ENCODE results near the gene CCDC32. TPM values are rescaled to one million over a fixed set of nuclear protein-coding genes. Genes with fewer than 3 reads are reported as not detected.
A peak's percentile ranks its signal among the peaks of the same experiment; 100 is the strongest.

The CCDC32 gene
- polyA plus RNA-seq, 1 donor from 2014 or later, result 131 TPM

DNA sequence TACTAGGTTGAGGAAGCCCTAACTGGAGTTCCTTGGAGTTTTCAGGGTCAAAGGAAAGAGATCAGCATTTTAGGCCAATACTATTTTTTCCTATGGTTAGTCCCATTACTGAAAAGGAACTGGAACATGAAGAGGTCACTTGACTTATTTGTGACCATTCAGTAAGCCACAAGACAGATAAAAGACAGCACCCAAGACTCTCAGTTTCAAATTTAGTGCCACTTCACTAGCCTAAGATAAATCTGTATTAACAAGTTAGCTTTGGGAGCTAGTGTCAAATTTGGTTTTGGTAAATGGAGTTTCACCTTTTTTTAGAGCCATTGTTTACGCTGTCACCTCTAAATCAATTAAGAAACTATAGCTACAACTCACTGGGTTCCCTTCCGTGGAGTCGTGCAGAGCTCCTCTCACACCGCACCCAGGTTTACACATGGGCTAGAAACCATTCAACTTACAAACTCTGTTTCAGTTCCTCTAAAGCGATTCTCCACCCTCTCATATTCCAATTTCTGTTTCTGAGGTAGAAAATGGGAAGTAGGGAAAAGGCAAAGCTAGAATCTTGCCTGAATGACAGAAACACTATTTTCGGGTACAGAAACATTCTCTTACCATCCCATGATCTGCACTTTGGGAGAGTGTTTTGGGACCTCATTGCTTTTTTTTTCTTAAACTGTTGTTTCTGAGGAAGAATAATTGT, 14.4 kb downstream of the CCDC32 start:
- Mint-ChIP-seq H3K9me3 (peaks cover 0 to 2% (median 0%) of the 10 kb centered on the region in 3 donors), H3K4me3 (peak overlapping the region; percentile 57 to 76 (median 67)), H3K27me3 (no peaks in the 10 kb centered on the region), H3K27ac (peak overlapping the region; percentile 67 to 97 (median 69)), H3K36me3 (peaks cover 20% of the 10 kb centered on the region), H3K4me1 (peaks cover 42 to 63% (median 49%) of the 10 kb centered on the region in 3 donors)

DNA sequence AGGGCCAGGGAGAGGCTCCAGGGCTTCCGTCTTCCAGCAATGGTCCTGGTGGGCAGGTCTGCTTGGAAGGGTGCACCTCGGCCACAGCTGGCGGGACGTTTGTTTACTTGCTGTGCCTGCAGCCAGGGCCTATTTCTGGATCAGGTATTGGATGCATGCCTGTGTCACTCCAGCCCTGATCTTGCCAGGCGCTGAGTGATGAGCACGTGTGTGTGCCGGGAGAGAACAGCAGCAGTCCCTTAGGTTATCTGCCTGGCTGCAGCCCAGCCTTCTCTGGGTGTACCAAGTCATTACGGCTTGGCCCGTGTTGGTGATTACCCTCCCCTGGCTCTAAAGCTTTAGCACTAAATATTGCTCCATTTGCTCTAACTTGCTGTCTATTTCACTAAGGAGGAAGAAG, 14.9 kb downstream of the CCDC32 start:
- peaks cover 42 to 65% (median 49%) of the 10 kb centered on the region in 3 donors for H3K4me1 Mint-ChIP-seq
- peak overlapping the region; percentile 67 to 97 (median 69) for H3K27ac Mint-ChIP-seq
- peak overlapping the region; percentile 57 to 76 (median 67) for H3K4me3 Mint-ChIP-seq
- peaks cover 0 to 2% (median 0%) of the 10 kb centered on the region in 3 donors for H3K9me3 Mint-ChIP-seq
- H3K36me3 Mint-ChIP-seq, result peaks cover 16% of the 10 kb centered on the region
- no peaks in the 10 kb centered on the region for H3K27me3 Mint-ChIP-seq

DNA sequence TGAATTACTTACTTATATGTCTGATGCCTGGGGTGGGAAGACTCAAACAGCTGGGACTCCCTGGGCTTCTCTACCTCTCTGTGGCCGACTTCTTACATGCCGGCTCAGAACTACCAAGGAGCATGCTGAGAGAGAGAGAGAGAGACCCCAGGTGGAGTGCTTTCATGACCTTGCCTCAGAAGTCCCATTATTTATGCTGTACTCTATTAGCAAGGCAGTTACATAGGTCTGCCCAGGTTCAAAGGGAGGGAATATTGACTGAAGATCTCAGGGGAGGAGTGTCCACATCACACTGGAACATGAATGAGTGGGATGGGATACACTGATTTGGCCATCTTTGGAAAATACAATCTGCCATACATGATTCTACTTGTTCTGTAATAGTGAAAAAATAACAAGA, 16.2 kb downstream of the CCDC32 start:
- no peak overlapping the region for H3K4me3 Mint-ChIP-seq
- H3K27ac Mint-ChIP-seq, result peak overlapping the region in 2 of 3 donors; percentile 40 to 97
- peaks cover 45 to 65% (median 47%) of the 10 kb centered on the region in 3 donors for H3K4me1 Mint-ChIP-seq
- H3K9me3 Mint-ChIP-seq, result peaks cover 0 to 2% (median 0%) of the 10 kb centered on the region in 3 donors
- peaks cover 18% of the 10 kb centered on the region for H3K36me3 Mint-ChIP-seq
- H3K27me3 Mint-ChIP-seq, result no peaks in the 10 kb centered on the region

DNA sequence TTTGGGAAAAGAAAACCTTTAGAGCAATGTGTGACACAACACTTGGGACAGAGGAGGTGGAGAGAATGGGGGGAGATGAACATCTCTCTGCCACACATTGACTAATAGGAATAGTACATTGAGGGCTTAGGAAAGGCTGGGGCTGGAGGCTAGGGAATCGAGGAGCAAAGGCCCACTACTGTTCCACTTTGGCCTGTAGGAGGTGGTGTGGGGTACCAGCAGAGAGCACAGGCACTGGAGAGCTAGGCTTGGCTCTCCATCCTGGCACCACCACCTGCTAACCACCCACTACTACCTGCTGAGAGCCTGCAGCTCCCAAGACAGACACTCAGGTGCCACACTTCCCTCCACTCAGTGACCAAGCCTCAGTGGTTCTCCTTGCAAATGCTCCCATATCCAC, 19.4 kb downstream of the CCDC32 start:
- Mint-ChIP-seq H3K4me3 (peak overlapping the region in 1 of 4 donors; percentile 89), H3K4me1 (peaks cover 33 to 59% (median 47%) of the 10 kb centered on the region in 3 donors), H3K27ac (peak overlapping the region; percentile 35 to 85 (median 48)), H3K27me3 (no peaks in the 10 kb centered on the region), H3K9me3 (peaks cover 0 to 2% (median 0%) of the 10 kb centered on the region in 3 donors), H3K36me3 (peaks cover 13% of the 10 kb centered on the region)

DNA sequence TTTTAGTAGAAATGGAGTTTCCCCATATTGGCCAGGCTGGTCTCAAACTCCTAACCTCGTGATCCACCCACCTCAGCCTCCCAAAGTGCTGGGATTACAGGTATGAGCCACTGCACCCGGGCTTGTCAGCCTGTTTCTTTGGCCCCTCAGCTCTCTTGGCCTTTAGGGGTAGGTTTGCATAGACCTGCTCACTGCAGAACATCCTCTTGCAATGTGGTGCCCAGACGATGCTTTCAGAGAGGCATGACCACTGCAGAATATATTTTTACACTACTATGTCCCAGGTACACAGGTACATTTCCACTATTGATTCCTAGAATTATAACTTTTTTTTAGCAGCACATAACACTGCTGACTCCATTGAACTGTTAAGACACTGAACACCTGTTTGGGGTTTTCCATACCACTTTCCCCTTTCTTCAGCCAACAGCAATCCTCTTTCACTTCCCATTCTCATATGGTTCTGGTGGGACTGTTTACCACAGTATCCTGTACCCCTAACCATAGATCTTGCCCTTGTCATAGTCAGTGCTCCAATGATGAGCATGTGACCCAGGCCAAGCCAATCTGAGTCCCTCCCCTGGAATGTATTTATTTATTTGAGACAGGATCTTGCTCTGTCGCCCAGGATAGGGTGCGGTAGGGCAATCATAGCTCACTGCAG, 21.1 kb downstream of the CCDC32 start:
- H3K27ac Mint-ChIP-seq, result peak overlapping the region; percentile 23 to 90 (median 88)
- no peaks in the 10 kb centered on the region for H3K27me3 Mint-ChIP-seq
- peaks cover 0 to 1% (median 0%) of the 10 kb centered on the region in 3 donors for H3K9me3 Mint-ChIP-seq
- peak overlapping the region in 3 of 4 donors; percentile 18 to 73 (median 72) for H3K4me3 Mint-ChIP-seq
- H3K4me1 Mint-ChIP-seq, result peaks cover 21 to 42% (median 38%) of the 10 kb centered on the region in 3 donors
- peaks cover 13% of the 10 kb centered on the region for H3K36me3 Mint-ChIP-seq

DNA sequence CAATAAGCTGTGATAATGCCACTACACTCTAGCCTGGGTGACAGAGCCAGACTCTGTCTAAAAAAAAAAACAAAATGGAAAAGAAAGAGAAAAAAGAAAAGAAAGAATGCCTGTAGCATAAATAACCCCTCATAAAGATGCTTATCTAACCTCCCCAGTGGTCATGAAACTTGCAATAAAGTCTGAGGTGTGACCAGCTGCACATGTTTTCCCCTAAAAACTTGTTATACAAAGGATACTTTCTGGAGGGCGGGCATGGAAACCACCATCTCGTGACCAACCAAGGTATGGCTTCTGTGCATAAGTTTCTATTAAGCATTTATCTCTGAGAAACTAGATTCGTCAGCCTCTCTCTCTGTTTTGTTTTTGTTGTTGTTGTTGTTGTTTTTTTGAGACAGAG, 21.8 kb downstream of the CCDC32 start:
- Mint-ChIP-seq H3K9me3 (no peaks in the 10 kb centered on the region), H3K4me1 (peaks cover 21 to 37% (median 37%) of the 10 kb centered on the region in 3 donors), H3K27me3 (no peaks in the 10 kb centered on the region)

DNA sequence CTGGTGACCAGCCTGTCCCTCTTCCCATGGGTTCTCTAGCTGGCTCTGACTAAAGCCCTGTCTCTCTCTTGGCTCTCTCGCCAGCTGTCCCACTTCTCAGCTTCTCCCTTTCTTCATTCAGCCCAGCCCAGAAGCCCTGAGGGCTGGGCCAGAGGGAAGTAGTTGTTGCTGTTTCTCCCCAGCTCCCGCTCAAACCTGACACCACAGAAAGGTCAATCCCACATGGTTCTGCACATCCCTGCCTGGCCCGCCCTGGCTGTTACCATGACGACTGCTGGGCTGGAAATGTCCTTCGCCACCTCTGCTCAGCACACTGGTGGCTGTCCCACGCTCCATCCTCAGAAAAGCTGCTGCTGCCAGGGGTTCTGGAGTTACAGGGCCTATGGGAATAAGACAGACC, 25.9 kb downstream of the CCDC32 start:
- peaks cover 14% of the 10 kb centered on the region for H3K36me3 Mint-ChIP-seq
- no peak overlapping the region for H3K4me3 Mint-ChIP-seq
- H3K9me3 Mint-ChIP-seq, result no peaks in the 10 kb centered on the region
- H3K27ac Mint-ChIP-seq, result peak overlapping the region in 1 of 3 donors; percentile 77
- peaks cover 9 to 20% (median 17%) of the 10 kb centered on the region in 3 donors for H3K4me1 Mint-ChIP-seq
- H3K27me3 Mint-ChIP-seq, result no peaks in the 10 kb centered on the region

More for the DNA sequence above, 21.8 kb downstream of the CCDC32 start:
- Mint-ChIP-seq H3K4me3 (peak overlapping the region in 2 of 4 donors; percentile 32 to 39), H3K36me3 (peaks cover 10% of the 10 kb centered on the region), H3K27ac (peak overlapping the region in 1 of 3 donors; percentile 88)

DNA sequence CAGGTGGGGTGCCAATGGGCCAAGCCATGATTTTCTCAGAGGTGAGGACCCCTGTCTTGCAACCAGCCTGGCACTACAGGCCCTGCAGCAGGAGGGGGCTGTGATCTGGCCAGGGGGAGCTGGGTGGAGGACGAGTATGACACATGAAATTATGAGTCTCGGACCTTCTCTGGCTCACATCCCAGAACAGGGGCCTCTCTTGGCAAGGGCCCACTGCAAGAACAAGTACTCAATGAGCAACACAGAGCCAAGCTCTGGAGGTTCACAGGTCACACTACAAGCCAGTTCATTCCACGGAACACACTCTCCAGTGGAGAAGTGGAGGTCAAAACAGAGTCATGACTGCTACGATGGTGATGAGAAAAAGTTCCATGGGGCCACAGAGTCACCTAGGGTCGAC, 28.3 kb downstream of the CCDC32 start:
- Mint-ChIP-seq H3K9me3 (no peaks in the 10 kb centered on the region), H3K27ac (peak overlapping the region in 1 of 3 donors; percentile 39), H3K4me3 (no peak overlapping the region), H3K36me3 (peaks cover 12% of the 10 kb centered on the region), H3K4me1 (peaks cover 3 to 6% (median 5%) of the 10 kb centered on the region in 3 donors), H3K27me3 (no peaks in the 10 kb centered on the region)

DNA sequence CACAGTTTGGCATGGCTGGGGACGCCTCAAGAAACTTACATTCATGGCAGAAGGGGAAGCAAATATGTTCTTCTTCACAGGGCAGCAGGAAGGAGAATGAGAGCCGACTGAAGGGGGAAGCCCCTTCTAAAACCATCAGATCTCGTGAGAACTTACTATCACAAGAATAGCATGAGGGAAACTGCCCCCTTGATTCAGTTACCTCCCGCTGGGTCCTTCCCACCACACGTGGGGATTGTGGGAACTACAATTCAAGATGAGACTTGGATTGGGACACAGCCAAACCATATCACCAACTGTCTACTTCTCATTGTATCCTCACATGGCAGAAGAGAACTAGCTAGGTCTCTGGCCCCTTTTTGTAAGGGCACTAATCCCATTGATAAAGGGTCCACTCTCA, 30.5 kb downstream of the CCDC32 start:
- H3K4me1 Mint-ChIP-seq, result peaks cover 5 to 6% (median 5%) of the 10 kb centered on the region in 3 donors
- H3K27ac Mint-ChIP-seq, result no peak overlapping the region
- no peaks in the 10 kb centered on the region for H3K27me3 Mint-ChIP-seq
- no peaks in the 10 kb centered on the region for H3K9me3 Mint-ChIP-seq
- H3K36me3 Mint-ChIP-seq, result peaks cover 15% of the 10 kb centered on the region
- no peak overlapping the region for H3K4me3 Mint-ChIP-seq

DNA sequence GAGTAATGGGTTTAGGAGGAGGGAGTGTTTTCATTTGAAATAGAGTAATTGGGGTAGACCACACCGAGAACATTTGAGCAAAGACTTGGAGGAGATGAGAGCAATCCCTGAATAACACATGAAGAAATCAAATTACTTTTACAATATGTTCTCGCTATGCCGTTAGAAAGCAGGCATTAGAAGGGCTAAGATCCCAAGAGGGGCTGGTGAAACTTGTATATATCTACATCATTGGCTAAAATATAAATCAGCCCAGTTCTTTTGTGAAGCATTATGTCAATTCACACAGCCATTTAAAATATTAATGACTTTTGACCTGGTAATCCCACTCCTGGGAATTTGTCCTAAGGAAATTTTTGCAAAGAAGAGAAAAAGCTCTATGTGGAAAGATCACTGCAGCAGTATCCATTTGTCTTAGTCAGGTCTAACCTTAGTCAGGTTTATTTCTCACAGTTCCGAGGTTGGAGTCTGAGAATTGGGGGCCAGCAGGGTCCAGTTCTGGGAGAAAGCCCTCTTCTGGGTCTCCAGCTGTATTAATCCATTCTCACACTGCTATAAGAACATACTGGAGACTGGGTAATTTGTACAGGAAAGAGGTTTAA, 31.0 kb downstream of the CCDC32 start:
- no peaks in the 10 kb centered on the region for H3K27me3 Mint-ChIP-seq
- H3K36me3 Mint-ChIP-seq, result peaks cover 11% of the 10 kb centered on the region
- H3K27ac Mint-ChIP-seq, result no peak overlapping the region
- no peaks in the 10 kb centered on the region for H3K9me3 Mint-ChIP-seq
- peaks cover 5 to 6% (median 5%) of the 10 kb centered on the region in 3 donors for H3K4me1 Mint-ChIP-seq
- no peak overlapping the region for H3K4me3 Mint-ChIP-seq

DNA sequence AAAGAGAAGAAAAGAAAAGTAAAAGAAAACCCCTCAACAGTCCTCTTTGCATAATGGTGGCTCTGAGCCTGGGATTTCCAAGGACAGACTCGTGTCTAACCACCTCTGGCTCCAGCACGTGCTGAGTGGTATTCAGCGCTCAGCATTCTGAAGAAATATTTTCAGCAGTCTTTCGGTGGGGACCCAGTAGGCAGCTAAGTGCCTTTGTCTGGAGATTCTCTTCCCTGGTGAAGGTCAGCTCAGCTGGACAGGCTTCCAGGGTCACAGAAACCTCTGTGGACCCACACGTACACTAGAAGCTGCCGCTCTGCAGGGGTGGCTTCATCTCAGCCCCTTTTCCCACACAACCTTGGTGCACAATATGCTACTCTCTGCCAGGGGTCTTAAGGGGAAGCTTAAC, 36.0 kb downstream of the CCDC32 start:
- H3K27me3 Mint-ChIP-seq, result no peaks in the 10 kb centered on the region
- H3K36me3 Mint-ChIP-seq, result peaks cover 12% of the 10 kb centered on the region
- H3K27ac Mint-ChIP-seq, result no peak overlapping the region
- no peak overlapping the region for H3K4me3 Mint-ChIP-seq
- peaks cover 0 to 3% (median 2%) of the 10 kb centered on the region in 3 donors for H3K4me1 Mint-ChIP-seq
- H3K9me3 Mint-ChIP-seq, result no peaks in the 10 kb centered on the region

DNA sequence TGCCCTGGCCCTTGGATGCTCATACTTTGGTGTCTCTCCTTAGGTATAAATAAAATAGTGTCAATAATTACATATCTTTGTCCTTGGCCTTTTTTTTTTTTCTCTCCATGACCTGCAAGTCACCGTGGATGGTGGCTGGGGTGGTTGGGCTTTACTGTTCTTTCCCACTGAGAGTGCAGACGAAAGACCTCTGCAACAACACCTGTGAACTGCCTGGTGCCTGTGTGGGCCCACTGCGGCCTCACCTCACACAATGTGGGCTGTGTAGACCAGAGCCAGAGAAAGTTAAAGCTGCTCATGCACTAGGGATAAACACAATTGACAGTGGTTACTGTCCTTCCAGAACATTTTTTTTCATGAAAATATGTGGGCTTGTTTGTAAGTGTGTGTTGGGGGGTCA, 39.0 kb downstream of the CCDC32 start:
- Mint-ChIP-seq H3K27ac (no peak overlapping the region), H3K4me1 (peaks cover 0 to 2% (median 0%) of the 10 kb centered on the region in 3 donors), H3K27me3 (no peaks in the 10 kb centered on the region)

DNA sequence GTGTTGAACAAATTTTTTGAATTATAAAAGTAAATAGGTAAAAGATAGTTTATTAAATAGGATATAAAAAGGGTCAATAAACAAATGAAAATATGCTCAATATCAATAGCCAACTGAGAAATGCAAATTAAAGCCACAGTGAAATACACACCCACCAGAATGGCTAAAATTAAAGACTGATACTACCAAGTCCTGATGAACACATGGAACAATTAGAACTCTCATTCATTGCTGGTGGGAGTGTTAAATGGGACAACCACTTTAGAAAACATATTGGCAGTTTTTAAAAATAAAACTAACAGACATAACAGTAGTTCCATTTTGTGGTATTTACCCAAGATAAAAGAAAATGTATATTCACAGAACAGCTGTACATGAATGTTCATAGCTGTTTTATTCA, 41.2 kb downstream of the CCDC32 start:
- Mint-ChIP-seq H3K9me3 (no peaks in the 10 kb centered on the region), H3K4me1 (peaks cover 3 to 6% (median 4%) of the 10 kb centered on the region in 3 donors), H3K36me3 (peaks cover 6% of the 10 kb centered on the region)

More for the DNA sequence above, 39.0 kb downstream of the CCDC32 start:
- H3K36me3 Mint-ChIP-seq, result peaks cover 9% of the 10 kb centered on the region
- no peak overlapping the region for H3K4me3 Mint-ChIP-seq
- H3K9me3 Mint-ChIP-seq, result no peaks in the 10 kb centered on the region

DNA sequence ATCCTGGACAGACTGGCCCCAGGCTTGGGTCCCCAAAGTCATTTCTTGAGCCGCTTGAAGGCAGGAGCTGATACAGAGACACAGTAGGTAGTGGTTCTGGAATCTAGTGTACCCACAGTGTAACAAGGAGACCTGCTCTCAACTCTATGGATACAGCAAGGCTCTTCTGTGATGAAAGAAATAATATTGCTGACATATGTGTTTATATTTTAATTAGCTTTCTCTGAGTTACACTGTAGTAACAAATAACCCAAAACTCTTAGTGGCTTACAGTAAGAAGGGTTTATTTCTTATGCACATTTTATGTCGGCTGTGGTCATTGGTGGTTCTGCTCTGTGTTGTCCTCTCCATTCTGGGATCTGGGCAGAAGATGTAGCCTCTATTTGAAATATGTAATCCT, 48.5 kb downstream of the CCDC32 start:
- Mint-ChIP-seq H3K4me3 (no peak overlapping the region), H3K27me3 (no peaks in the 10 kb centered on the region), H3K36me3 (no peaks in the 10 kb centered on the region), H3K9me3 (no peaks in the 10 kb centered on the region), H3K27ac (no peak overlapping the region), H3K4me1 (peaks cover 6 to 12% (median 9%) of the 10 kb centered on the region in 3 donors)

More for the DNA sequence above, 41.2 kb downstream of the CCDC32 start:
- Mint-ChIP-seq H3K27ac (no peak overlapping the region), H3K27me3 (no peaks in the 10 kb centered on the region), H3K4me3 (no peak overlapping the region)

DNA sequence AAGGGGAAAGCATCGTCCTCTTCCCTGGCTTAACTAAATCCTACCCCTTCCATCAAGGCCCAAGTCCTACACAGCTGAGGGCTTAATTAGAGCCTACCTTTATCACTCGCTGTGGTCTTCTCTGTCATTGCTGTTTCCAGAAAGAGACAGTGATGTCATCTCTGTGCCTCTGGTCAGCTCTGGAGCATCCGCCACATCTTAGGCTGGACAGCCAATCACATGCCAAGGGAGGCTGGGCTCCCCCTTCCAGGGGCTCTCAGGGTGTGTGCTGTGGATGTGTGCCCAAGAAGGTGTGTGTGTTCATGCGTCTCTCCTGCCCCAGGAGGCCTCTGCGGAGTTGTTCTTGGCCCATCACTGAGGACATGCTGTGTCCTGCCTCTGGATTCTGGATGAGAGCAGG, 51.2 kb downstream of the CCDC32 start:
- no peaks in the 10 kb centered on the region for H3K27me3 Mint-ChIP-seq
- peaks cover 13 to 16% (median 14%) of the 10 kb centered on the region in 3 donors for H3K4me1 Mint-ChIP-seq
- H3K36me3 Mint-ChIP-seq, result no peaks in the 10 kb centered on the region
- no peaks in the 10 kb centered on the region for H3K9me3 Mint-ChIP-seq
- peak overlapping the region in 1 of 4 donors; percentile 91 for H3K4me3 Mint-ChIP-seq
- peak overlapping the region in 2 of 3 donors; percentile 45 to 46 for H3K27ac Mint-ChIP-seq
